H7 (cell line): ENCODE measurements around the gene HGD. TPM values are rescaled to one million over a fixed set of nuclear protein-coding genes. Genes with fewer than 3 reads are reported as not detected.
"Not testable (repeated sequence)": the region's sequence is repeated elsewhere in the genome, so short reads cannot be mapped to it uniquely, and the experiment has no call there.

ENCODE experiments used
- DNase-seq: peaks from one replicate; pipeline ENCODE4 v3.0.0; 2012
- H3K27me3 ChIP-seq: 2 replicates; pipeline ENCODE4 v1.6.0; 2011; ENCODE audit warnings: mild to moderate bottlenecking, low read length; ENCODE audit not compliant: control insufficient read depth, insufficient read depth
- H3K36me3 ChIP-seq: replicated peaks from 2 replicates; pipeline ENCODE4 v1.5.1; 2011; ENCODE audit warnings: low read length; ENCODE audit not compliant: control insufficient read depth, insufficient read depth
- H3K4me3 ChIP-seq: 2 replicates; pipeline ENCODE4 v1.5.1; 2011; ENCODE audit warnings: low read depth, mild to moderate bottlenecking, control low read depth, low read length, moderate library complexity; ENCODE audit not compliant: insufficient read depth
- total RNA-seq: library from RNA; depleted of rRNA; stranded (reverse); fragments of >200 nt; shearing (Covaris generic); gene quantifications from 2 replicates; pipeline ENCODE4 v1.2.3, GENCODE V29; 2014

The HGD gene
- total RNA-seq, 1 experiment from 2014 or later = 1.4 TPM

- H3K27me3 ChIP-seq = no peaks in the 10 kb centered on the region
- no peak overlapping the region for H3K4me3 ChIP-seq
These were observed 22.2 kb downstream of the HGD start for GRCh38 chr3:120659834-120660233.

GRCh38 chr3:120659285-120659684, 22.8 kb downstream of the HGD start:
- DNase-seq = no peak
- H3K36me3 ChIP-seq = no peaks in the 10 kb centered on the region
- H3K27me3 ChIP-seq = no peaks in the 10 kb centered on the region
- no peak overlapping the region for H3K4me3 ChIP-seq

More at GRCh38 chr3:120659834-120660233, 22.2 kb downstream of the HGD start:
- DNase-seq = no peak
- H3K36me3 ChIP-seq = no peaks in the 10 kb centered on the region

GRCh38 chr3:120652896-120653545, 29.0 kb downstream of the HGD start:
- H3K36me3 ChIP-seq = no peaks in the 10 kb centered on the region
- no peaks in the 10 kb centered on the region for H3K27me3 ChIP-seq
- no peak overlapping the region for H3K4me3 ChIP-seq
- DNase-seq = no peak

GRCh38 chr3:120652281-120652680, 29.8 kb downstream of the HGD start:
- no peaks in the 10 kb centered on the region for H3K27me3 ChIP-seq
- DNase-seq = no peak
- H3K4me3 ChIP-seq = no peak overlapping the region
- H3K36me3 ChIP-seq = no peaks in the 10 kb centered on the region

GRCh38 chr3:120650311-120650710, 31.7 kb downstream of the HGD start:
- no peak overlapping the region for H3K4me3 ChIP-seq
- H3K36me3 ChIP-seq = no peaks in the 10 kb centered on the region
- DNase-seq = no peak
- no peaks in the 10 kb centered on the region for H3K27me3 ChIP-seq

GRCh38 chr3:120649830-120650233, 32.2 kb downstream of the HGD start:
- DNase-seq = no peak
- Histone ChIP-seq H3K27me3 (no peaks in the 10 kb centered on the region), H3K4me3 (no peak overlapping the region)

GRCh38 chr3:120648290-120648689, 33.7 kb downstream of the HGD start:
- no peak for DNase-seq
- Histone ChIP-seq H3K27me3 (no peaks in the 10 kb centered on the region), H3K4me3 (no peak overlapping the region), H3K36me3 (no peaks in the 10 kb centered on the region)

More at GRCh38 chr3:120649830-120650233, 32.2 kb downstream of the HGD start:
- no peaks in the 10 kb centered on the region for H3K36me3 ChIP-seq

GRCh38 chr3:120646771-120647432, 35.1 kb downstream of the HGD start:
- H3K27me3 ChIP-seq = no peaks in the 10 kb centered on the region
- H3K4me3 ChIP-seq = no peak overlapping the region
- H3K36me3 ChIP-seq = no peaks in the 10 kb centered on the region
- DNase-seq = no peak

- no peak overlapping the region for H3K4me3 ChIP-seq
- DNase-seq = no peak
- H3K27me3 ChIP-seq = no peaks in the 10 kb centered on the region
- no peaks in the 10 kb centered on the region for H3K36me3 ChIP-seq
These were observed 36.8 kb downstream of the HGD start for GRCh38 chr3:120645083-120645845.

GRCh38 chr3:120642368-120642948, 39.6 kb downstream of the HGD start:
- H3K36me3 ChIP-seq = no peaks in the 10 kb centered on the region
- DNase-seq = no peak
- no peaks in the 10 kb centered on the region for H3K27me3 ChIP-seq
- no peak overlapping the region for H3K4me3 ChIP-seq

GRCh38 chr3:120641696-120642246, 40.3 kb downstream of the HGD start:
- no peaks in the 10 kb centered on the region for H3K27me3 ChIP-seq
- no peaks in the 10 kb centered on the region for H3K36me3 ChIP-seq
- DNase-seq = no peak
- H3K4me3 ChIP-seq = no peak overlapping the region

- Histone ChIP-seq H3K4me3 (no peak overlapping the region), H3K27me3 (no peaks in the 10 kb centered on the region), H3K36me3 (no peaks in the 10 kb centered on the region)
- DNase-seq = no peak
These were observed 41.8 kb downstream of the HGD start for GRCh38 chr3:120640231-120640630.

- DNase-seq, H3K4me3 ChIP-seq, H3K36me3 ChIP-seq, H3K27me3 ChIP-seq: not testable (repeated sequence)
These were observed 43.2 kb downstream of the HGD start for GRCh38 chr3:120638820-120639219.

GRCh38 chr3:120637851-120638559, 44.0 kb downstream of the HGD start:
- Histone ChIP-seq H3K4me3 (no peak overlapping the region), H3K27me3 (no peaks in the 10 kb centered on the region), H3K36me3 (no peaks in the 10 kb centered on the region)
- DNase-seq = no peak
